GM21528 (cell line): ENCODE results near the gene GPR152.
"Not testable (repeated sequence)": the region's sequence is repeated elsewhere in the genome, so short reads cannot be mapped to it uniquely, and the experiment has no call there.

Experiments
- ATAC-seq: cut with Tn5 transposase; IDR thresholded peaks from one replicate; pipeline ENCODE4 v1.9.1; 2021; ENCODE audit warnings: mild to moderate bottlenecking, moderate library complexity; ENCODE audit not compliant: unreplicated experiment, low FRiP score

The GPR152 gene

DNA sequence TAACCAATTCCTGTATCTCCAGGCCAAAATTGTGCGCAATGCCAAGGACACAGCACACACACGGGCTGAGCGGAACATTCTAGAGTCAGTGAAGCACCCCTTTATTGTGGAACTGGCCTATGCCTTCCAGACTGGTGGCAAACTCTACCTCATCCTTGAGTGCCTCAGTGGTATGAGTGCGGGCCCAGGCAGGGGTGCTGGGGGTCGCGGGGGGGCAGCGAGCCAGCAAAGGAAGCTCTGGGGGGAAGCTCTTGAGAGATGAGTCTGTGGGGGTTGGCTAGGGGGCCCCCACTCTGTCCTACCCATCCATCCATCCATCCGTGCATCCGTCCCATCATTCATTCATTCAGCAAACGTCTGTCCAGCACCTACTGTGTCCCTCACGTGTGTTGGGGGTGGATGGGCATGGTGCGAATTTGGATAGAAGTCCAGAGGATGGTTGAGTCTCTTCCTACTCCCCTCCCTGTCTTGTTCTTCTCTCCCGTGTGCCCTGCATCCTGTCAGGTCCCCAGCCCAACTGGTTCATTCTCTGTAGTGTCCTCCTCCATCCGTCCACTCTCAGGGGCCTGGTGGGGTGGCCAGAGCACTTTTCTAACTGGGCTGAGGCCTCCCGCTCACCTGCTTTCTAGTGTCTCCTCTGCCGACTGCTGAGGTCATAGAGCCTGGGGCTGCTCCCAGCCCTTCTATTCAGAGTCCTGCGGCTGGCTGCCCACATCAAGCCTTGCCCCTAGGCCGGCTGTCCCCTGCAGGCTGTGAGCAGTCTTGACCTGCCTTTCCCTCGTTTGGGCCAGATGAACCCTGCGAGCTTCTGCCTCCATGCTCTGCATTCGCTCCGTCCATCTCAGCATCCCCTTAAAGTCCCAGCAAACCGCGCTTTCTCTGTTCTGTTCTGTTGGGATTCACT lies 20.9 kb downstream of the GPR152 start:
- ATAC-seq, result no peak

DNA sequence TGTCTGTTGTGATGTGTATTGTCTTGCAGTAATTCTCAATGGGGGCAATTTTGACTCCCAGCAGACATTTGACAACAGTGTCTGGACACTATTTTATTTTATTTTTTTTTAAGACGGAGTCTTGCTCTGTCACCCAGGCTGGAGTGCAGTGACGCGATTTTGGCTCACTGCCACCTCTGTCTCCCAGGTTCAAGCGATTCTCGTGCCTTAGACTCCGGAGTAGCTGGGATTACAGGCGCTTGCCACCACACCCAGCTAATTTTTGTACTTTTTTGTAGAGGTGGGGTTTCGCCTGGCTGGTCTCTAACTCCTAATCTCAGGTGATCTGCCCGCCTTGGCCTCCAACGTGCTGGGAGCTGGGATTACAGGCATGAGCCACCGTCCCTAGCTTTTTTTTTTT lies 22.8 kb downstream of the GPR152 start:
- no peak for ATAC-seq

- no peak for ATAC-seq
Observed at GRCh38 chr11:67429038-67429668, 23.4 kb downstream of the GPR152 start.

DNA sequence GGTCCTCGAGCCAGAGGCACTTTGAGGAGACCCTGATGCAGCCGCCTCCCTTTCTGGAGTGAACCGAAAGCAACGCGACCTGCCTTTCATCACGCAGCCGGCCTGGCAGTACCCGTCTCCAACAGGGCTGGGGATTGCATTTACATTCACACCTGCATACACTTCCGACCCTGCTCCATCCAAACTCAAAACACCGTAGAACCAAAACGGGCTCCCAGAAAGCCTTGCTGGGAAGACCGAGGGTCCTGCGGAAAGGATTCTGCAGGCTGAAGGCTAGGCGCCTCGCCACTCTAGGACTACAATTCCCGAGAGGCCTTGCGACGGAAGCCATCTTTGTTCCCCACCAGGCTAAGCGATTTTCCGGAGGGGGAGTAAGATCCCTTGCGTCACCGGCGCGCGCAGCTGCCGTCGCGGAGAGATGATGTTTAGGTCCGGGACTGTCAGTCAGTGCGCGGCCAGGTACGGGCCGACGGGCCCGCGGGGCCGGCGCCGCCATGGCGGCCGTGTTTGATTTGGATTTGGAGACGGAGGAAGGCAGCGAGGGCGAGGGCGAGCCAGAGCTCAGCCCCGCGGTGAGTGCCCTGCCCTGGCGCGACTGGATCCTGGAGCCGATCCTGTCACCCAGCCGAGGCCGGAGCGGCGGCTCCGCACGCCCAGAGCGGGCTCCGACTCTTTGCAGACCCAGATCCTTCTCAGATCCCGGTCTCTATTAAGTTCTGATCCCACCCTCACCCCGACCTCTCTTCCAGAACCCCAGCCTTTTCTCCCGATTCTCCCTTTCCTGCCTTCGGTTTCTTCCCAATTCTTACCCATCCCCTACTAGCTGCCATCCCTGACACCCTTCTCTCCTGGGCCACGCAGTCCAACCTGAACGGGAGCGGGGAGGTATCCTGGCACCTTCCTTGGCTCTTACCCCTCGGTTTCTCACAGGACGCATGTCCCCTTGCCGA lies 24.2 kb downstream of the GPR152 start, which contains the start of gene RPS6KB2:
TSS of gene RPS6KB2 (plus strand) at position 443 of the 950 bp plus-strand sequence. CDS start at position 495, 52 bp downstream.
- peak; percentile 62 for ATAC-seq

DNA sequence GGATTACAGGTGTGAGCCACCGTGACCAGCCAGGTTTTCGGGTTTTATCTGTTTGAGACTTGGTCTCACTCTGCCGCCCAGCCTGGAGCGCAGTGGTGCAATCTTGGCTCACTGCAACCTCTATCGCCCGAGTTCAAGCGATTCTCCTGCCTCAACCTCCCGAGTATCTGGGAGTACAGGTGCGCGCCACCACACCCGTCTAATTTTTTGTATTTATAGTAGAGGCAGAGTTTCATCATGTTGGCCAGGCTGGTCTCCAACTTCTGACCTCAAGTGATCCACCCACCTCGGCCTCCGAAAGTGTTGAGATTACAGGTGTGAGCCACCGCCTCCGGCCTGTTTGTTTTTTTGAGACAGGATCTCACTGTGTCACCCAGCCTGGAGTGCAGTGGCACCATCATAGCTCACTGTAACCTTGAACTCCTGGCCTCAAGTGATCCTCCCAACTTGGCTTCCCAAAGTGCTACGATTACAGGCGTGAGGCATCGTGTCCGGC lies 25.1 kb downstream of the GPR152 start:
- not testable (repeated sequence) for ATAC-seq

DNA sequence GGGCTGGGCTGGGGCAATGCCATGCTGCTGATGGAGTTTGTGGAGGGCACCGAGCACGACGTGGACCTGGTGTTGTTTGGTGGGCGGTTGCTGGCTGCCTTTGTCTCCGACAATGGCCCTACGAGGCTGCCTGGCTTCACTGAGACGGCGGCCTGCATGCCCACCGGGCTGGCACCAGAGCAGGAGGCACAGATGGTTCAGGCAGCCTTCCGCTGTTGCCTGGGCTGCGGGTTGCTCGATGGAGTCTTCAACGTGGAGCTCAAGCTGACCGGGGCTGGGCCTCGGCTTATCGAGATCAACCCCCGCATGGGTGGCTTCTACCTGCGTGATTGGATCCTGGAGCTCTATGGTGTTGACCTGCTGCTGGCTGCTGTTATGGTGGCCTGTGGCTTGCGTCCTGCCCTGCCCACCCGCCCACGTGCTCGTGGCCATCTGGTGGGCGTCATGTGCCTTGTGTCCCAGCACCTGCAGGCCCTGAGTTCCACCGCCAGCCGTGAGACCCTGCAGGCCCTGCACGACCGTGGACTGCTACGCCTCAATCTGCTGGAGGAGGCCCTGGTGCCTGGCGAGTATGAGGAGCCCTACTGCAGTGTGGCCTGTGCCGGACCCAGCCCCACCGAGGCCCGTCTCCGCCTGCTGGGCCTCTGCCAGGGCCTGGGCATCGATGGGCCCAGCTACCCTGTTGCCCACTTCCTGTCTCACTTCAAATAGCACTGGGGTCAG lies 28.5 kb downstream of the GPR152 start:
- ATAC-seq, result no peak

DNA sequence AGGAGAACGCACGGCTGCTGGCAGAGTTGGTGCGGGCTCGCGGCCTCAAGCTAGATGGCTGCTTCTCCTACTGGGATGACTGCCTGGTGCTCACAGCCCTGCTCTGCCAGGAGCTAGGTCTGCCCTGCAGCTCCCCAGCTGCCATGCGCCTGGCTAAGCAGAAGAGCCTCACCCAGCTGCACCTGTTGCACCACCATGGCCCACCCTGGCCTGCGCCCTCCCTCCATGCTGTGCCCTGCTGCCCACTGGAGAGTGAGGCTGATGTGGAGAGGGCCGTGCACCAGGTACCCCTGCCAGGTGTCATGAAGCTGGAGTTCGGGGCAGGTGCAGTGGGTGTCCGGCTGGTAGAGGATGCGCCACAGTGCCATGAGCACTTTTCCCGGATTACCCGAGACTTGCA lies 29.1 kb downstream of the GPR152 start:
- ATAC-seq, result no peak

DNA sequence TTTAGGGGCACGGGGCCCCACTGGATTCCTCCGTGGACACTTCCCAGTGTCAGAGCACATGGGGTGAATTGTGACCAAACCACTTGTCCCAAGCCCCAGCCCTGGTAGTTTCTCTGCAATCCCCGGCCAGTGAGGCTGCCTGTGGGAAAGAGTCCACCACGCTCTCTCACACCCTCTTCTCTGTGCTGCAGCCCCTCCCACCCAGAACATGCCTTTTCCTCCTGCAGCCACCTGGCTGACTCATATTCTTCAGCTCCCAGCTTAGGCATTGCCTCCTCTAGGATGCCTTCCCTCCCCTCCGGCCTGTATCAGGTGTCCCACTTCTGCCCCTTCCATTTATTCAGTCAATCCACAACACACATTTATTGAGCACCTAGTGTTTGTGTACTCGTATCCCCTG lies 29.6 kb downstream of the GPR152 start:
- no peak for ATAC-seq

- no peak for ATAC-seq
Observed at GRCh38 chr11:67421430-67422031, 31.0 kb downstream of the GPR152 start.

- ATAC-seq, result peak; percentile 74
Observed at GRCh38 chr11:67420646-67421429, 31.7 kb downstream of the GPR152 start.

DNA sequence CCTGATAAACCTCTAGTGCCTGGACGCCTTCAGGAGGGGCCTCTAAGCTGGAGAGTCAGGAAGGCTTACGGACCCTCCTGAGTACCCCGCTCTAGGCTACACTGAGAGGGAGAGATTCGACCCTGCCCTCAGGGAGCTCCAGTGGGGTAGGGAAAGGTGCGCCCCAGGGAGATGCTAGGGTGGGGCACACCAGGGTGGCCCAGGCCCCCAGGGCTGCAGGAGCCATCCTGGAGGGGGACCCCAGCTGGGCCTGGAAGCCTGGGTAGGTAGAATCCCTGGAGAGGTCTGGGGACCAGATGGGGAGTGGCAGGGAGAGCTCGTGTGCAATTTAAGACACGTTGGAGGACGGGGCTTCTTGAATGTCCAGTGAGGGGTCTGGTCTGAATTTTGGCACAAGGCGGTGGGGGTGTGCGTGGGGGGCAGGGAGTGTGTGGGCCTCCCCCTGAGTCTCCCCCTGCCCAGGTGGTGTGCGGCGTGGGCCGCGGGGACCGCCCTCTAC lies 32.3 kb downstream of the GPR152 start:
- no peak for ATAC-seq

DNA sequence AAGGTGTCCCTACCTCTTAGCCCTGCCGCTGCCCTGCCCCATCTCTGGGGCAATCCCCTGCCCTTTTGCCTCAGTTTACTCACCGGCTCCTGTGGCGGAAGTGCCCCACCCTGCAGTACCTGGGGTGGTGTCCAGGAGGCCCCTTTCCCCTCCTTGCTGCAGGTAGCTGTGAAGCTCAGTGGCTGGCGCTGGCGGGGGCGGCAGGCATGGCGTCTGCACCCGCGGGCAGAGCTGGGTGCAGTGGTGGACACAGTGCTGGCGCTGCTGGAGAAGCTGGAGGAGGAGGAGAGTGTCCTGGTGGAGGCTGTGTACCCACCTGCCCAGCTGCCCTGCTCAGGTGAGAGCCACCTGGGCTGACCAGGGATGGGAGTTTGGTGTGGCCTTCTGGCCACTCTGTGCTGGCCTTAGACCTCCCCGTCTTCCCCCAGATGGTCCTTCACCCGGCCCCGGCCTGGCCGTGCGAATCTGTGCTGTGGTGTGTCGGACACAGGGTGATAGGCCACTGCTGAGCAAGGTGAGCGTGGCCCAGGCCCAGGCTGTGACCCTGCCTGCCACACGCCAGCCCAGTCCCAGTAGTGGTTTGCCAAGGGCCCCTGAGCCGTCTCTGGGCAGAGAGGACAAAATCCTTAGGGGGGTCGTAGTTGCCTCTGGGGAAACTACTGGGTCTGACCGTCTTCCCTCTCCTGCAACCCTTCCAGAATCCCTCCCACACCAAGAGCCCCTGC lies 33.0 kb downstream of the GPR152 start:
- ATAC-seq, result no peak

DNA sequence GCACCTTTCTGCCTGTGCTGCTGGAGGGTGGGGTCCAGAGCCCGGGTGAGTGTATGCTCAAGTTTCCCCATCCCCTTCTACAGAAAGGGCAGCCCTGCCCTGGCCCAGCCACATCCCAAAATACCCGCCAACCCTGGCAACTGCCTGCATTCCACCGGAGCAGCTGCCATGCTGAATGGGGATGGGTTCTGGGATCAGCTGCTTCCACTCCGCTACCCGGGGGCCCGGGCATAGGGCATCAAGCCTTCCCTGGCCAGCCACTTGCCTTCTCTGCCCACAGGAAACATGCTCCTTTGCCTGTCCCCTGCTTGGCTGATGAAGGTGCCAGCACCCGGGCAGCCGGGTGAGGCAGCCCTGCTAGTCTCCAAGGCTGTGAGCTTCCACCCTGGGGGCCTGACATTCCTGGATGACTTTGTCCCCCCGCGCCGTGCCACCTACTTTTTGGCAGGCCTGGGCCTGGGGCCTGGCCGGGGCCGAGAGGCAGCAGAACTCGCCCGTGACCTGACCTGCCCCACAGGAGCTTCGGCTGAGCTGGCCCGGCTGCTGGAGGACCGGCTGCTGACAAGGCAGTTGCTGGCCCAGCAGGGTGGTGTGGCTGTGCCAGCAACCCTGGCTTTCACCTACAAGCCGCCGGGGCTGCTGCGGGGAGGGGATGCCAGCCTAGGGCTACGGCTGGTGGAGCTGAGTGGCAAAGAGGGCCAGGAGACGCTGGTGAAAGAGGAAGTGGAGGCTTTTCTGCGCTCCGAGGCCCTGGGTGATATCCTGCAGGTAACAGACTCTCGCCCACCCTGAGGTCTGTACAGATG lies 33.9 kb downstream of the GPR152 start:
- ATAC-seq, result no peak

- no peak for ATAC-seq
Observed at GRCh38 chr11:67417425-67417824, 35.1 kb downstream of the GPR152 start.

DNA sequence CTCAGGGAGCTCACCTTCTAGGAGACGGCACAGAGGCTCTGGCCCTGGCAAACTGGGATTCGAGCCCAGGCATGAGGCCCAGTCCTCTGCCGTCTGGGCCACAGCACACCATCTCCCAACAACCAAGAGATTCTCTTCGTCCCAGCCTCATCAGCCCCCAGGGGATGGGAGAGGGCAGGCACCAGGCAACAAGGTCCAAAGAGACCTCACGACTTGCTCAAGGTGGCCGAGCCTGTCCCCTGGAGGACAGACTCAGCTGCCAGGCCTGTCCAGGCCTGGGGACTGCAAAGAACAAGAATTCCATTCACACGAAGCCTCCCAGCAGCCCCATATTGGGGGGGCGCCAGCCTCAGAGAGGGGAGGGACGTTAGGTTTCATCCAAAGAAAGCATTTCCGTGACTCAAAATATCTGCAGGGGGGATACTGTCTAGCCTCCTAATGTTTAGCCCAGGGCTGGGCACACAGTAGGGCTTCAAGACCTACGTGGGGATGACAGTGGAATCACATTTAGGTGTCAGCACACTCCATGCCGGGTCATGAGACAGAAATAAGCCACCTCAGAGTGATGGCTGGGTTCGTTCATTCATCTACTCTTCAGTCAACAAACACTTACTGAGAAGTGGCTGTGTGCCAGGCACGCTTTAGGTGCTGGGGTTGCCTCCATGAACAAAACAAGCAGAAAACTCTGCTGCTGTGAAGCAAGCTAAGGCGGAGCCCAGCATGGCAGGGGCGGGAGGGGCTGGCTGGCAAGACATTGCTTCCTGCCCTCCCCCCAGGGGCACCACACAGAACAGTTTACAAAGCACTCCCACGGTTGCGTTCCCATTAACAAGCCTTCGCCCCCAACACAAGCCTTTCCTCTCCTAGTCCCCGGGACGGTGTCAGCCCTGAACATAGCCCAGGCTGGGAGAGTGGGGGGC lies 35.9 kb downstream of the GPR152 start:
- no peak for ATAC-seq
